ENCODE data around the gene SLC28A2. TPM values are rescaled to one million over a fixed set of nuclear protein-coding genes. Genes with fewer than 3 reads are reported as not detected.
A peak's percentile ranks its signal among the peaks of the same experiment; 100 is the strongest.

Gene SLC28A2
- total and polyA plus RNA-seq, 2 of the 13 experiments (the other 11 are each of a cell fraction or from before 2014, with no cell fraction given) = 0.01 to 0.11 TPM

DNA sequence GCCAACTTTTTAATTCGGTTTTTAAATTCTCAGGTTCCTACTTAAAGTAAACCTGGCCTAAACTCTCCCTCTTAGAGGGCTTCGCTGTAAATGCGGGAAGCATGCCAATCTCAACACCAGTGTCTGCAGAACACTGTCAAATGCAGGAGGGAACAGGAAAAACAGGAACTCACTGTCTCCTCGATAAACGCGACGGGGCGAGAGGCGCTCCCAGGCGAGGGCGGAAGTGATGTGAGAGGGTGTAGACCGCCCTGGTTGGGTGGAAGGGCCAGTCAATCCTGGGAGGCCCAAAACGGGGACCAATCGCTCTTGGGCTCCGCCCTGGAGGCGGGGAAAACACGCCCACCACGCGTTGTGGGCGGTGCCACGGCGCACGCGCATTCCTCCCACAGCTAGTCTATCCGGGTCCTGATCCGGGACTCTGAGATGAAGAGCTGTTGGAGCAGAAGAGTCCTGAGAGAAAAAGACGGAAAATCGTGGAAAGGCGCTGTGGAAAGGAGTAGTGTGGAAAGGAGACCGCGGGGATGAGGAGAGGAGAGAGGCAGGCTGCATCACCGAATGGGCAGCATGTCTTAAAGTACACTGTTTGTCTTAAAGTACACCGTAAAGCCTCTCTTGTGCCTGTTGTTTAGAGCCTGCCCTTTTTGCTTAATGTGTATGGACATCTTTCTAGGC, 27.1 kb downstream of the SLC28A2 start:
- POLR2A ChIA-PET = interaction anchor here (0.9 to 2.3 kb wide), 15 partner anchors 10 to 309 kb away, joined by 3 to 23 read pairs (median 5); partner anchors contain the start of genes BLOC1S6 and SHF
- peak overlapping the region; percentile 90 for H3K9ac ChIP-seq (ENCODE audit: insufficient read depth, low read depth, low read length)
- no TSS peak for BruUV-seq (replicated peaks)
- ATAC-seq (peak; percentile 100), DNase-seq (ENCODE audit: low spot score) (peak; percentile 97), FAIRE-seq (peak; percentile 98)
- WGBS (ENCODE audit: low lambda C conversion rate) = 2% methylated on average over 31 of the region's 33 CpGs
- intact Hi-C loops (cut with micrococcal nuclease; ENCODE audit: unreplicated experiment) (loop anchor here (1.0 to 2.0 kb wide), 3 partner anchors 74 to 123 kb away; a partner anchor contains a TSS), in situ Hi-C loops (cut with HindIII; ENCODE audit: extremely low pct_ligation_motif_present, low pct_unique_long_range_greater_than_20kb) (no loop called here)
- no peaks in the 10 kb centered on the region for H3K79me2 ChIP-seq (ENCODE audit: insufficient read depth, low read length)
- H3K36me3 ChIP-seq (replicated peaks in 1 of 2; ENCODE audit: control insufficient read depth in 1 of 2, insufficient read depth in 2 of 2, low read length in 2 of 2) = no peaks in the 10 kb centered on the region
- peak overlapping the region; percentile 99 for H3K4me2 ChIP-seq (ENCODE audit: low read depth, low read length)
- CTCF ChIA-PET (ENCODE audit: low intra/inter-chr PET ratio, low total read pairs) = interaction anchor here (1.5 kb wide), 1 partner anchor 79 kb away, joined by 3 read pairs; no protein-coding TSS in a partner anchor
- H2AFZ ChIP-seq (ENCODE audit: low read length) = peak overlapping the region; percentile 89
- no peaks in the 10 kb centered on the region for H4K20me1 ChIP-seq (ENCODE audit: insufficient read depth, low read length)
- H3K9me3 ChIP-seq (ENCODE audit: low read length) = no peaks in the 10 kb centered on the region
- peak overlapping the region; percentile 69 to 91 (median 85) for H3K4me3 ChIP-seq (replicated peaks in 1 of 3; ENCODE audit: insufficient read depth in 1 of 3, low read depth in 2 of 3, low read length in 3 of 3)
- H3K27ac ChIP-seq (ENCODE audit: extremely low read length, insufficient read depth, low read length) = peak overlapping the region; percentile 73
- no peaks in the 10 kb centered on the region for H3K27me3 ChIP-seq (ENCODE audit: control insufficient read depth in 1 of 2, insufficient read depth in 2 of 2, low read length in 2 of 2)
- peaks cover 34% of the 10 kb centered on the region for H3K4me1 ChIP-seq (ENCODE audit: insufficient read depth, low read length)
- TF ChIP-seq ZNF232 (CRISPR knock-in tag; IDR thresholded peaks at IDR 0.05; ENCODE audit: borderline replicate concordance) (0 out of 2 replicates have a peak, but pooled peaks have one; percentile 21), HDAC1 (CRISPR knock-in tag; IDR thresholded peaks at IDR 0.05) (peak; percentile 75), ZSCAN25 (CRISPR knock-in tag; IDR thresholded peaks at IDR 0.05) (peak; percentile 24; the same call in 1 of the 2 replicates), BRF2 (CRISPR knock-in tag; IDR thresholded peaks at IDR 0.05) (no peak), ZNF772 (CRISPR knock-in tag; IDR thresholded peaks at IDR 0.05) (no peak), ZFP90 (CRISPR knock-in tag; IDR thresholded peaks at IDR 0.05; ENCODE audit: borderline replicate concordance) (no peak), FOXP1 (IDR thresholded peaks at IDR 0.05) (no peak), FOXP1 (CRISPR knock-in tag; IDR thresholded peaks at IDR 0.05) (0 out of 2 replicates have a peak, but pooled peaks have one; percentile 29), ZNF891 (CRISPR knock-in tag; IDR thresholded peaks at IDR 0.05) (0 out of 2 replicates have a peak, but pooled peaks have one; percentile 71), ZNF639 (CRISPR knock-in tag; conservative IDR thresholded peaks at IDR 0.05) (peak; percentile 59; the same call in 1 of the 2 replicates), ZFX (CRISPR knock-in tag; IDR thresholded peaks at IDR 0.05; ENCODE audit: low read depth) (peak; percentile 57; the same call in 1 of the 2 replicates), DMAP1 (CRISPR knock-in tag; IDR thresholded peaks at IDR 0.05) (peak; percentile 42; the same call in 1 of the 2 replicates), RBFOX2 (IDR thresholded peaks at IDR 0.05; ENCODE audit: low read depth, low read length) (peak; percentile 46; the same call in 1 of the 2 replicates), ZBTB25 (CRISPR knock-in tag; IDR thresholded peaks at IDR 0.05) (peak; percentile 39; the same call in 1 of the 2 replicates), ZNF441 (CRISPR knock-in tag; IDR thresholded peaks at IDR 0.05; ENCODE audit: borderline replicate concordance) (0 out of 2 replicates have a peak, but pooled peaks have one; percentile 56)
- TF ChIP-seq, protein P1, sequence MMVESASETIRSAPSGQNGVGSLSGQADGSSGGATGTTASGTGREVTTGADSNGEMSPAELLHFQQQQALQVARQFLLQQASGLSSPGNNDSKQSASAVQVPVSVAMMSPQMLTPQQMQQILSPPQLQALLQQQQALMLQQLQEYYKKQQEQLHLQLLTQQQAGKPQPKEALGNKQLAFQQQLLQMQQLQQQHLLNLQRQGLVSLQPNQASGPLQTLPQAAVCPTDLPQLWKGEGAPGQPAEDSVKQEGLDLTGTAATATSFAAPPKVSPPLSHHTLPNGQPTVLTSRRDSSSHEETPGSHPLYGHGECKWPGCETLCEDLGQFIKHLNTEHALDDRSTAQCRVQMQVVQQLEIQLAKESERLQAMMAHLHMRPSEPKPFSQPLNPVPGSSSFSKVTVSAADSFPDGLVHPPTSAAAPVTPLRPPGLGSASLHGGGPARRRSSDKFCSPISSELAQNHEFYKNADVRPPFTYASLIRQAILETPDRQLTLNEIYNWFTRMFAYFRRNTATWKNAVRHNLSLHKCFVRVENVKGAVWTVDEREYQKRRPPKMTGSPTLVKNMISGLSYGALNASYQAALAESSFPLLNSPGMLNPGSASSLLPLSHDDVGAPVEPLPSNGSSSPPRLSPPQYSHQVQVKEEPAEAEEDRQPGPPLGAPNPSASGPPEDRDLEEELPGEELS (CRISPR knock-in tag; IDR thresholded peaks at IDR 0.05) = no peak; the same call in 1 of the 2 replicates
- TF ChIP-seq, protein P2, sequence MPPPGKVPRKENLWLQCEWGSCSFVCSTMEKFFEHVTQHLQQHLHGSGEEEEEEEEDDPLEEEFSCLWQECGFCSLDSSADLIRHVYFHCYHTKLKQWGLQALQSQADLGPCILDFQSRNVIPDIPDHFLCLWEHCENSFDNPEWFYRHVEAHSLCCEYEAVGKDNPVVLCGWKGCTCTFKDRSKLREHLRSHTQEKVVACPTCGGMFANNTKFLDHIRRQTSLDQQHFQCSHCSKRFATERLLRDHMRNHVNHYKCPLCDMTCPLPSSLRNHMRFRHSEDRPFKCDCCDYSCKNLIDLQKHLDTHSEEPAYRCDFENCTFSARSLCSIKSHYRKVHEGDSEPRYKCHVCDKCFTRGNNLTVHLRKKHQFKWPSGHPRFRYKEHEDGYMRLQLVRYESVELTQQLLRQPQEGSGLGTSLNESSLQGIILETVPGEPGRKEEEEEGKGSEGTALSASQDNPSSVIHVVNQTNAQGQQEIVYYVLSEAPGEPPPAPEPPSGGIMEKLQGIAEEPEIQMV (CRISPR knock-in tag; IDR thresholded peaks at IDR 0.05; ENCODE audit: low read depth) = 0 out of 2 replicates have a peak, but pooled peaks have one; percentile 45
